ENCODE measurements around the gene SGK1.

DNA sequence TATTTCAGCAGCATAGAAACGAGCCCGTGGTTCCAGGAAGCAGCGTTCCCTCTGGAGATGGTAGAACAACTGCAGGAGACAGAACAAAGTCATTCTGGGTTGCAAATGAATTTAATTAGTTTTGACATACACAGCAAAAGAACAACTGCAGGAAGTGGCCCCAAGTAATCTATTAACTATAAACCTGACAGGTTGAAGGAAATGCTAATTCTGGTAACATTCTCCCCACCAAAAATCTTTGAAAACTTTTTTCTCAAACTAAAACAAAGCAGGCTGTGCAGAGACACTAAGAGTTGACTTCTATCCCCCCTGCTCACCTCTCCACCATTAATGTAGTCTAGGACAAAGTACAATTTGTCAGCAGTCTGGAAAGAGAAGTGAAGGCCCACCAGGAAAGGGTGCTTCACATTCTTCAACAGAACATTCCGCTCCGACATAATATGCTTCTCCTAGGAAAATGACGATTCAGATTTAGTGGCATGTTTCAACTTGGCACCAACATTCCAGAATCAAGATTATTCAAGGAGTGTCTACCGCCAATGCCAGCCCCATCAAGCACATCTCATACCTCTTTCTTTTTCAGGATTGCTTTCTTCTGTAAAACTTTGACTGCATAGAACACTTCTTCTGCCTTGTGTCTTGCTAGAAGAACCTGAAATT, 145.1 kb downstream of the SGK1 start:
- TF ChIP-seq, protein P1, sequence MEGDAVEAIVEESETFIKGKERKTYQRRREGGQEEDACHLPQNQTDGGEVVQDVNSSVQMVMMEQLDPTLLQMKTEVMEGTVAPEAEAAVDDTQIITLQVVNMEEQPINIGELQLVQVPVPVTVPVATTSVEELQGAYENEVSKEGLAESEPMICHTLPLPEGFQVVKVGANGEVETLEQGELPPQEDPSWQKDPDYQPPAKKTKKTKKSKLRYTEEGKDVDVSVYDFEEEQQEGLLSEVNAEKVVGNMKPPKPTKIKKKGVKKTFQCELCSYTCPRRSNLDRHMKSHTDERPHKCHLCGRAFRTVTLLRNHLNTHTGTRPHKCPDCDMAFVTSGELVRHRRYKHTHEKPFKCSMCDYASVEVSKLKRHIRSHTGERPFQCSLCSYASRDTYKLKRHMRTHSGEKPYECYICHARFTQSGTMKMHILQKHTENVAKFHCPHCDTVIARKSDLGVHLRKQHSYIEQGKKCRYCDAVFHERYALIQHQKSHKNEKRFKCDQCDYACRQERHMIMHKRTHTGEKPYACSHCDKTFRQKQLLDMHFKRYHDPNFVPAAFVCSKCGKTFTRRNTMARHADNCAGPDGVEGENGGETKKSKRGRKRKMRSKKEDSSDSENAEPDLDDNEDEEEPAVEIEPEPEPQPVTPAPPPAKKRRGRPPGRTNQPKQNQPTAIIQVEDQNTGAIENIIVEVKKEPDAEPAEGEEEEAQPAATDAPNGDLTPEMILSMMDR (conservative IDR thresholded peaks at IDR 0.05; ENCODE audit: low read depth, low read length), result no peak
- TF ChIP-seq EZH2 (IDR thresholded peaks at IDR 0.05; ENCODE audit: low read length, unreplicated experiment), result no peak
